ENCODE measurements around the gene EMC9. TPM values are rescaled to one million over a fixed set of nuclear protein-coding genes. Genes with fewer than 3 reads are reported as not detected.

The EMC9 gene
- total and polyA plus RNA-seq, 2 of the 8 experiments (the other 6 are each of a cell fraction or from before 2014, with no cell fraction given): 38.4 to 47.2 TPM

- TF ChIP-seq CHD7 (IDR thresholded peaks at IDR 0.05; ENCODE audit: insufficient replicate concordance, low read length): no peak
Observed at GRCh38 chr14:24116128-24116814, 25.1 kb downstream of the EMC9 start (continued).

All from H1 (cell line).